GM13977 (cell line): ENCODE results near the gene GRB14.

Experiments
- DNase-seq: peaks from one replicate; pipeline ENCODE4 v3.0.0; 2012; ENCODE audit warnings: low spot score
- in situ Hi-C: fragments of 300-500 bp; cut with MboI; formaldehyde crosslinking; loops from one replicate; pipeline ENCODE4 v1.12.0; 2022; ENCODE audit warnings: low sequenced_read_pairs, low pct_unique_long_range_greater_than_20kb, mixed read lengths, inconsistent platforms; ENCODE audit not compliant: unreplicated experiment
- TF ChIP-seq, protein P1 (sequence below): IDR thresholded peaks from 2 replicates; pipeline ENCODE4 v1.5.1; 2012; ENCODE audit warnings: mild to moderate bottlenecking, control low read depth; ENCODE audit not compliant: insufficient read depth; ENCODE audit errors: extremely low read depth, missing control alignments

GRB14 gene

GRCh38 chr2:164600763-164601162 lies 20.5 kb downstream of the GRB14 start:
- DNase-seq = no peak
- in situ Hi-C loops = no loop called here
- TF ChIP-seq, protein P1, sequence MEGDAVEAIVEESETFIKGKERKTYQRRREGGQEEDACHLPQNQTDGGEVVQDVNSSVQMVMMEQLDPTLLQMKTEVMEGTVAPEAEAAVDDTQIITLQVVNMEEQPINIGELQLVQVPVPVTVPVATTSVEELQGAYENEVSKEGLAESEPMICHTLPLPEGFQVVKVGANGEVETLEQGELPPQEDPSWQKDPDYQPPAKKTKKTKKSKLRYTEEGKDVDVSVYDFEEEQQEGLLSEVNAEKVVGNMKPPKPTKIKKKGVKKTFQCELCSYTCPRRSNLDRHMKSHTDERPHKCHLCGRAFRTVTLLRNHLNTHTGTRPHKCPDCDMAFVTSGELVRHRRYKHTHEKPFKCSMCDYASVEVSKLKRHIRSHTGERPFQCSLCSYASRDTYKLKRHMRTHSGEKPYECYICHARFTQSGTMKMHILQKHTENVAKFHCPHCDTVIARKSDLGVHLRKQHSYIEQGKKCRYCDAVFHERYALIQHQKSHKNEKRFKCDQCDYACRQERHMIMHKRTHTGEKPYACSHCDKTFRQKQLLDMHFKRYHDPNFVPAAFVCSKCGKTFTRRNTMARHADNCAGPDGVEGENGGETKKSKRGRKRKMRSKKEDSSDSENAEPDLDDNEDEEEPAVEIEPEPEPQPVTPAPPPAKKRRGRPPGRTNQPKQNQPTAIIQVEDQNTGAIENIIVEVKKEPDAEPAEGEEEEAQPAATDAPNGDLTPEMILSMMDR = no peak

GRCh38 chr2:164599954-164600589 lies 21.2 kb downstream of the GRB14 start:
- peak; percentile 33 for DNase-seq
- in situ Hi-C loops = no loop called here
- TF ChIP-seq, protein P1 = peak; percentile 68

DNA sequence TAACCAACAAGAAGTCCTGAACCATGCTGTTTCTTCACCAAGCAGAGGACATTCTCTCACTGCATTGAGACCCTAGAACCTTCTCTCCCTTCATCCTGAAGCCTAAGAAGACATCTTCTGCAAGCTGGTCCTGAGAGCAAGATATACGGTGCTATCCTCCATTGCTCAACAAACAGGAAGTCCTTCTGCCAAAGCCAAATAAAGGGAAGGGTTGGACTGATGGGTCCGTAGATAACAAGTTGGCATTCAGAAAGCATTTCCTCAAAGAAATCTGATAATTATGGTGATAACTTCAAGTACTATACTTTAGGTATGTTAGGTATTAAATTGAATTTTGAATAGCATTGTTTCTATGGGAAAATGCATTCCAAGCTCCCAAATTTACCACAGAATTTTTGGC lies 23.3 kb downstream of the GRB14 start:
- no peak for DNase-seq
- TF ChIP-seq, protein P1 = no peak
- in situ Hi-C loops = no loop called here

DNA sequence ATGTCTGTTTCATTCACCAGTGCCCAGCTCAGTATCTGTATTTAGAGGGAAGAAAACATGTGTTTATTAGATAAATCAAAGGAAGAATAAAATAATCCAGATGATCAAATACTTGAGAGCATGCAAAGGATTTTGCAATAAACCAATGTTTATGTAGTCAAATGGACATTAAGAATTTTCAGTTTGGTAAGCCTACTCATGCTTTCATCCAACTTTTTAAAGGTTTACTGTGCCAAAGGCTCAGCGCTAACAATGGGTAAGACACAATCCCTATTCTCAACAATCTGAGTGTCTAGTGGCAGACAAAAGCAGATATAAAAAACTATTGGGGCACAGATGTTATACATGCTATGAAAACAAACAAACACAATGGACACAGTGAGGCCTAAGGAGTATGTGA lies 26.3 kb downstream of the GRB14 start:
- TF ChIP-seq, protein P1 = no peak
- in situ Hi-C loops = no loop called here
- DNase-seq = no peak

DNA sequence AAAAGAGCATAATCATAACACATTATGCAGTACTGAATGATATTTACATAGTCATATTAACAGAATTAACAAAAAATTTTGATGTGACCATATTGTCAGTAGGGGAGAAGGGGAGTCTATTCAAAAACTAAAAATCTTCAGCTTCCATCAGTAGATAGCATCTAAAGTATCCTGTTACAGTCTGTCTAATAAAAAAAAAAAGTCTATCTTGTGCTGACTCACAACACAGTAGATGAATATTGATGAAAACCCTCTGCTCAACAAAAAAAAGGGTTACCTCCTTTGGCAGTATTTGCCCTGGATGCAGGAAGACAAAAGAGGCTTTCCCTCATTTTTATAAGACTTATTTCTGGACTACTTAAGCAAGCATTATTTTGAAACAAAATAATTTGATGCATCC lies 27.3 kb downstream of the GRB14 start:
- TF ChIP-seq, protein P1 = no peak
- DNase-seq = no peak
- in situ Hi-C loops = no loop called here

- TF ChIP-seq, protein P1 = no peak
- DNase-seq = no peak
- in situ Hi-C loops = no loop called here
These were observed 27.7 kb downstream of the GRB14 start for GRCh38 chr2:164593541-164593940.
